Measurements from ENCODE around the gene DEDD2. TPM values are rescaled to one million over a fixed set of nuclear protein-coding genes. Genes with fewer than 3 reads are reported as not detected.
"Not testable (repeated sequence)": the region's sequence is repeated elsewhere in the genome, so short reads cannot be mapped to it uniquely, and the experiment has no call there.

The DEDD2 gene
- total RNA-seq, 1 experiment from 2014 or later = 45.6 TPM

DNA sequence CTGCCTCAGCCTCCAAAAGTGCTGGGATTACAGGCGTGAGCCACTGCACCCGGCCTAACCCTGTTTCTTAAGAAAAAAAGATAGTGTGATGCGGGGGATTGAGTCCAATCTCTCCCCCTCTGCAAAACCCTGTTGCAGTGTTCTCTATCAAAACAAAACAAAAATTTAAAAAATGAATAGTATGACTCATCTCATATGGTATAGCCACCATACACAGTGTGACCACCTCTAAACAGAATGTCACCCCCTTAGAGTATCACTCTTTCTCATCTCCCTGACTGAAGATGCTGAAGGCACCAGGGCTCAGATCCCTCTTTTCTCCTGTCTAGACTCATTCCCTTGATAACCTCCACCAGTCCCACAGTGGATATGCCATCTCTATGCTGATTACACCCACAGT is 44.3 kb upstream of the DEDD2 start:
- no peaks in the 10 kb centered on the region for H3K9me3 ChIP-seq (ENCODE audit: insufficient read depth, low read depth)
- TF ChIP-seq, protein P1, sequence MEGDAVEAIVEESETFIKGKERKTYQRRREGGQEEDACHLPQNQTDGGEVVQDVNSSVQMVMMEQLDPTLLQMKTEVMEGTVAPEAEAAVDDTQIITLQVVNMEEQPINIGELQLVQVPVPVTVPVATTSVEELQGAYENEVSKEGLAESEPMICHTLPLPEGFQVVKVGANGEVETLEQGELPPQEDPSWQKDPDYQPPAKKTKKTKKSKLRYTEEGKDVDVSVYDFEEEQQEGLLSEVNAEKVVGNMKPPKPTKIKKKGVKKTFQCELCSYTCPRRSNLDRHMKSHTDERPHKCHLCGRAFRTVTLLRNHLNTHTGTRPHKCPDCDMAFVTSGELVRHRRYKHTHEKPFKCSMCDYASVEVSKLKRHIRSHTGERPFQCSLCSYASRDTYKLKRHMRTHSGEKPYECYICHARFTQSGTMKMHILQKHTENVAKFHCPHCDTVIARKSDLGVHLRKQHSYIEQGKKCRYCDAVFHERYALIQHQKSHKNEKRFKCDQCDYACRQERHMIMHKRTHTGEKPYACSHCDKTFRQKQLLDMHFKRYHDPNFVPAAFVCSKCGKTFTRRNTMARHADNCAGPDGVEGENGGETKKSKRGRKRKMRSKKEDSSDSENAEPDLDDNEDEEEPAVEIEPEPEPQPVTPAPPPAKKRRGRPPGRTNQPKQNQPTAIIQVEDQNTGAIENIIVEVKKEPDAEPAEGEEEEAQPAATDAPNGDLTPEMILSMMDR (conservative IDR thresholded peaks at IDR 0.05) = no peak
- no peak for TF ChIP-seq EZH2 (IDR thresholded peaks at IDR 0.05; ENCODE audit: low read depth)
- peaks cover 6% of the 10 kb centered on the region; the same call in 1 of the 2 replicates for H3K4me1 ChIP-seq (replicated peaks; ENCODE audit: insufficient read depth)

GRCh38 chr19:42257842-42258241 is 40.4 kb upstream of the DEDD2 start:
- peaks cover 18% of the 10 kb centered on the region for H3F3A ChIP-seq (ENCODE audit: insufficient read depth, low read depth)
- H2AFZ ChIP-seq; H3K9me3 ChIP-seq (ENCODE audit: insufficient read depth, low read depth); BruUV-seq (replicated peaks); H3K4me1 ChIP-seq (replicated peaks; ENCODE audit: insufficient read depth); H3K4me2 ChIP-seq; H3K27ac ChIP-seq; H3K36me3 ChIP-seq (ENCODE audit: low read depth); H4K20me1 ChIP-seq (ENCODE audit: insufficient read depth); H3K27me3 ChIP-seq (ENCODE audit: insufficient read depth, low read depth); DNase-seq; H3K9me2 ChIP-seq (ENCODE audit: insufficient read depth); intact Hi-C loops (cut with micrococcal nuclease; ENCODE audit: unreplicated experiment); H3K4me3 ChIP-seq: not testable (repeated sequence)
- peaks cover 17% of the 10 kb centered on the region for H3K79me2 ChIP-seq (ENCODE audit: low read depth)
- ChIA-PET POLR2A (ENCODE audit: unreplicated experiment) (interaction anchor here (0.6 kb wide), 1 partner anchor 182 kb away, joined by 4 read pairs; no protein-coding TSS in a partner anchor), CTCF (interaction anchor here (0.7 kb wide), 1 partner anchor 310 kb away, joined by 10 read pairs; no protein-coding TSS in a partner anchor)

More for the DNA sequence above, 44.3 kb upstream of the DEDD2 start:
- Histone ChIP-seq H4K20me1 (ENCODE audit: insufficient read depth) (no peaks in the 10 kb centered on the region), H3K4me2 (no peak overlapping the region), H3F3A (ENCODE audit: insufficient read depth, low read depth) (peaks cover 13% of the 10 kb centered on the region), H3K4me3 (no peak overlapping the region), H3K9me2 (ENCODE audit: insufficient read depth) (no peaks in the 10 kb centered on the region), H3K36me3 (ENCODE audit: low read depth) (no peaks in the 10 kb centered on the region), H3K79me2 (ENCODE audit: low read depth) (no peaks in the 10 kb centered on the region), H3K27ac (no peak overlapping the region), H2AFZ (no peak overlapping the region), H3K27me3 (ENCODE audit: insufficient read depth, low read depth) (no peaks in the 10 kb centered on the region)
- ChIA-PET POLR2A (ENCODE audit: unreplicated experiment) (no interaction called here), CTCF (no interaction called here)
- DNase-seq = no peak
- intact Hi-C loops (cut with micrococcal nuclease; ENCODE audit: unreplicated experiment) = no loop called here
- no TSS peak for BruUV-seq (replicated peaks)

DNA sequence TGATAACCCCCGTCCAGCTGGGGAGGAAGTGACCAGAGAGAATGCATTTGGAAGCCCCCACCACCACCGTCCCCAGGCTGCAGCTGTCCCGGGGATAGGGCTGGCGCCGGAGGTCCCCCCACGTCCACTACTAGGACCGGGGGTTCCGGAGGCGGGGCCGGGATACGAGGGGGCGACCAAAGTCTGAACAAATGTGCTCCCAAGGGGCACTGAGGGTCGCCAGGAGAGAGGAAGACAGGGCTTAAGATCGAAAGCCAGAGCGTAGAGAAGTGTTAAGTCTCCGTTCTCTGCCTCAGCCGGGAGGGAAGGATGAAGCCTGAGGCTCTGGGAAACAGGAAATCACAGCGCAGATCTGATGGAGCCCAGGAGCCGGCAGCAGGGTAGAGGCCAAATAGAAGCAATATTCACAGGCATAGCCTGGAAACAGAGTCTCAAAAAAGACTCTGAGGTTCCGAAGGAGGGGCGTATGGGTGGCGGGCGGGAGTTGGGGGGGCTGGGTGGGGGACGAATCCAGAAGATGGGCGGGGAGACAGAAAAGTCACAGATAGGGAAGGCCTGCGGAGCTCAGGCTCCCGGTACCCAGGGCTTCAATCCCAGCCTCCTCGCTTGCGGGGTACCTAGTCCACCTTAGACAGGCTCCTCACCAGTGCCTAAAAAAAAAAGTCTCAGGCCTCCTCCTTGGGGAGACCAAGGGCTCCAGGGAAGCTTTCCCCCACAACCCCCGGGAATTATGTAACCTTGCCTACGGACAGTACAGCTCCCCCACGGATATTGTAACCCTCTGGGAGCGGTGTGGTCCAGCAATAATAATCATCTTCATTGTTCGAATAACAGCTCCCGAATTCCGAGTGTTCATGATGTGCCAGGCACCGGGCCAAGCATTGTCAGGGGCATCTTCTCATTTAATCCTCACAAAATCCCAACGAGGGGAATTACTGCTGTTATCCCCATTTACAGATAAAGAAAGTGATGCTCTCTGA is 38.6 kb upstream of the DEDD2 start:
- Histone ChIP-seq H3F3A (ENCODE audit: insufficient read depth, low read depth) (peaks cover 18% of the 10 kb centered on the region), H3K27ac (no peak overlapping the region), H3K79me2 (ENCODE audit: low read depth) (peaks cover 31% of the 10 kb centered on the region), H4K20me1 (ENCODE audit: insufficient read depth) (no peaks in the 10 kb centered on the region), H3K9me2 (ENCODE audit: insufficient read depth) (no peaks in the 10 kb centered on the region), H3K27me3 (ENCODE audit: insufficient read depth, low read depth) (no peaks in the 10 kb centered on the region), H3K4me3 (peak overlapping the region; percentile 98), H3K4me1 (replicated peaks; ENCODE audit: insufficient read depth) (peaks cover 13% of the 10 kb centered on the region), H3K9me3 (ENCODE audit: insufficient read depth, low read depth) (no peaks in the 10 kb centered on the region), H3K36me3 (ENCODE audit: low read depth) (no peaks in the 10 kb centered on the region), H2AFZ (peak overlapping the region; percentile 87), H3K4me2 (peak overlapping the region; percentile 95)
- no peak for TF ChIP-seq EZH2 (IDR thresholded peaks at IDR 0.05; ENCODE audit: low read depth)
- TF ChIP-seq, protein P1 (conservative IDR thresholded peaks at IDR 0.05) = no peak
- BruUV-seq (replicated peaks) = TSS peak; percentile 47
- DNase-seq = peak in 1 of 2 experiments; percentile 41
- CTCF ChIA-PET = interaction anchor here (0.7 to 1.0 kb wide), 2 partner anchors 24 to 1565 kb away, joined by 3 to 5 read pairs; no protein-coding TSS in a partner anchor
- POLR2A ChIA-PET (ENCODE audit: unreplicated experiment) = interaction anchor here (0.7 kb wide), 1 partner anchor 13 kb away, joined by 7 read pairs; no protein-coding TSS in a partner anchor
- intact Hi-C loops (cut with micrococcal nuclease; ENCODE audit: unreplicated experiment) = loop anchor here (1.0 kb wide), 1 partner anchor 12 kb away; no protein-coding TSS in a partner anchor
